K562 (cell line): ENCODE results near the gene TRPV5. TPM values are rescaled to one million over a fixed set of nuclear protein-coding genes. Genes with fewer than 3 reads are reported as not detected.
A peak's percentile ranks its signal among the peaks of the same experiment; 100 is the strongest.

Source experiments
- ATAC-seq: fragments of 200-7000 bp; cut with Tn5 transposase; 3 replicates; pipeline ENCODE4 v1.9.1; 2020; ENCODE audit warnings: moderate library complexity
- BruUV-seq: library from RNA; stranded (reverse); fragments of 400-500 nt; replicated peaks from 2 replicates; lab custom pipeline; 2021; lab: Mats Ljungman, UMichigan
- CTCF ChIA-PET: fragments of 300-600 bp; formaldehyde crosslinking; extraction: SDS; loops from one replicate; lab custom pipeline; 2021; ENCODE audit warnings: low intra/inter-chr PET ratio; lab: Yijun Ruan, JAX
- POLR2A ChIA-PET: fragments of 300-600, 350-650 bp; sonication (Branson Sonifier 250); formaldehyde crosslinking; extraction: SDS; loops from one replicate; lab custom pipeline; 2021; ENCODE audit warnings: antibody characterized with exemption, inconsistent platforms; lab: Yijun Ruan, JAX
- DNase-seq, 4 experiments: peaks; one replicate each; pipeline versions ENCODE4 v3.0.0 to v3.0.0-alpha.2; 2011 to 2018; ENCODE audit warnings: low spot score in 3 of 4, mixed read lengths in 3 of 4; ENCODE audit errors: extremely low read depth in 1 of 4
- FAIRE-seq: peaks from 2 replicates; lab custom pipeline; 2011; peaks lifted over from hg19 to GRCh38; lab: Jason Lieb, UNC
- H2AFZ ChIP-seq: 2 replicates; pipeline ENCODE4 v1.6.0; 2011; ENCODE audit warnings: low read depth, low read length, control low read depth, inconsistent platforms
- H3K27ac ChIP-seq: fragments of 200-600 bp; 3 replicates; pipeline ENCODE4 v1.8.0; 2011; ENCODE audit warnings: low read depth, mild to moderate bottlenecking, control low read depth, inconsistent platforms, low read length, moderate library complexity, mixed read lengths; ENCODE audit errors: extremely low read depth
- H3K27me3 ChIP-seq, 2 experiments: fragments of 300-600 bp in 1 of 2; 2 replicates in 1 of 2; 3 replicates in 1 of 2; pipeline versions ENCODE4 v1.6.0 to v1.8.0; 2011; ENCODE audit warnings: inconsistent platforms in 2 of 2, low read length in 2 of 2, mild to moderate bottlenecking in 1 of 2, mixed read lengths in 1 of 2, moderate library complexity in 1 of 2; ENCODE audit not compliant: control insufficient read depth in 2 of 2, insufficient read depth in 2 of 2
- H3K36me3 ChIP-seq: fragments of 300-600 bp; 3 replicates; pipeline ENCODE4 v1.8.0; 2011; ENCODE audit warnings: mild to moderate bottlenecking, low read length, inconsistent platforms; ENCODE audit not compliant: control insufficient read depth, insufficient read depth
- H3K4me1 ChIP-seq, 2 experiments: fragments of 200-600 bp in 1 of 2; replicated peaks in 1 of 2; 2 replicates in 1 of 2; 3 replicates in 1 of 2; pipeline versions ENCODE4 v1.5.1 to v1.8.0; 2011; ENCODE audit warnings: inconsistent platforms in 2 of 2, low read length in 2 of 2, mild to moderate bottlenecking in 1 of 2, mixed read lengths in 1 of 2, moderate library complexity in 1 of 2; ENCODE audit not compliant: control insufficient read depth in 2 of 2, insufficient read depth in 2 of 2
- H3K4me2 ChIP-seq: 2 replicates; pipeline ENCODE4 v1.6.1; 2011; ENCODE audit warnings: low read length, control low read depth, inconsistent platforms, mixed read lengths; ENCODE audit not compliant: insufficient read depth
- H3K4me3 ChIP-seq: fragments of 200-600 bp; sonication (generic), shearing (Covaris generic); 2 replicates; pipeline ENCODE4 v1.5.1; 2016; ENCODE audit warnings: control low read depth, inconsistent platforms
- H3K79me2 ChIP-seq: fragments of 200-600 bp; 3 replicates; pipeline ENCODE4 v1.8.0; 2011; ENCODE audit warnings: low read length, inconsistent platforms; ENCODE audit not compliant: control insufficient read depth, insufficient read depth
- H3K9ac ChIP-seq, 2 experiments: 2 replicates each; pipeline versions ENCODE4 v1.6.0 to v1.6.1; 2011; ENCODE audit warnings: low read depth in 2 of 2, low read length in 2 of 2, control low read depth in 1 of 2, inconsistent platforms in 1 of 2, mild to moderate bottlenecking in 1 of 2, mixed read lengths in 1 of 2; ENCODE audit not compliant: insufficient read depth in 1 of 2
- H3K9me1 ChIP-seq: one replicate; pipeline ENCODE4 v1.6.0; 2011; ENCODE audit warnings: inconsistent platforms, mild to moderate bottlenecking, low read length, moderate library complexity; ENCODE audit not compliant: control insufficient read depth, insufficient read depth
- H3K9me3 ChIP-seq: replicated peaks from 2 replicates; pipeline ENCODE4 v1.5.1; 2011; ENCODE audit warnings: low read depth, low read length, inconsistent platforms; ENCODE audit not compliant: control insufficient read depth, insufficient read depth
- H4K20me1 ChIP-seq: replicated peaks from 2 replicates; pipeline ENCODE4 v1.6.1; 2011; ENCODE audit warnings: low read length, inconsistent platforms, mixed read lengths; ENCODE audit not compliant: control insufficient read depth, insufficient read depth
- ATF1 ChIP-seq, 2 experiments: fragments of 450-650 bp in 1 of 2; IDR thresholded peaks; 2 replicates each; pipeline ENCODE4 v1.6.1; 2016; ENCODE audit warnings: missing compliant biosample characterization in 1 of 2, missing genetic modification characterization in 1 of 2
- CBX3 ChIP-seq, 2 experiments: IDR thresholded peaks; 1 replicate in 1 of 2; 2 replicates in 1 of 2; pipeline ENCODE4 v1.6.1; 2012; ENCODE audit warnings: inconsistent platforms in 2 of 2, low read length in 2 of 2, borderline replicate concordance in 1 of 2, control low read depth in 1 of 2
- CTBP1 ChIP-seq: fragments of 450-650 bp; IDR thresholded peaks from 2 replicates; pipeline ENCODE4 v1.6.1; 2016; ENCODE audit warnings: borderline replicate concordance
- NR2C1 ChIP-seq, 2 experiments: fragments of 450-650 bp; IDR thresholded peaks; 2 replicates each; pipeline ENCODE4 v1.6.1; 2017; ENCODE audit warnings: mild to moderate bottlenecking in 2 of 2, antibody characterized with exemption in 1 of 2, inconsistent platforms in 1 of 2, missing compliant biosample characterization in 1 of 2, missing genetic modification characterization in 1 of 2
- PTBP1 ChIP-seq: fragments of 200-400 bp; formaldehyde crosslinking; IDR thresholded peaks from 2 replicates; pipeline ENCODE4 v1.6.1; 2017; ENCODE audit warnings: low read depth, low read length
- PTRF ChIP-seq: fragments of 450-650 bp; IDR thresholded peaks from 2 replicates; pipeline ENCODE4 v1.6.1; 2016; ENCODE audit warnings: mild to moderate bottlenecking, missing genetic modification characterization, missing compliant biosample characterization
- RNF2 ChIP-seq: sonication (generic); IDR thresholded peaks from 2 replicates; pipeline ENCODE4 v1.6.1; 2016
- SLC30A9 ChIP-seq: fragments of 250-450 bp; sonication (Bioruptor Pico); IDR thresholded peaks from 2 replicates; pipeline ENCODE4 v1.8.0; 2022; ENCODE audit warnings: mild to moderate bottlenecking, moderate library complexity
- SPI1 ChIP-seq: IDR thresholded peaks from 2 replicates; pipeline ENCODE4 v1.6.1; 2011; ENCODE audit warnings: low read depth, low read length, control low read depth, borderline replicate concordance
- TFAP4 ChIP-seq: sonication (generic); formaldehyde crosslinking; IDR thresholded peaks from 2 replicates; pipeline ENCODE4 v1.8.0; 2022; ENCODE audit warnings: missing genetic modification reagents, mild to moderate bottlenecking, moderate library complexity, borderline replicate concordance
- ZNF140 ChIP-seq: fragments of 250-450 bp; sonication (Bioruptor Pico); IDR thresholded peaks from 2 replicates; pipeline ENCODE4 v1.8.0; 2021; ENCODE audit warnings: moderate library complexity, mild to moderate bottlenecking, inconsistent platforms
- ZNF174 ChIP-seq: fragments of 250-450 bp; sonication (Bioruptor Pico); IDR thresholded peaks from 2 replicates; pipeline ENCODE4 v1.4.0; 2020; ENCODE audit warnings: mild to moderate bottlenecking
- ZNF41 ChIP-seq: fragments of 250-450 bp; sonication (Bioruptor Pico); conservative IDR thresholded peaks from 2 replicates; pipeline ENCODE4 v1.4.0; 2020; ENCODE audit warnings: mild to moderate bottlenecking
- ZSCAN32 ChIP-seq: fragments of 450-650 bp; formaldehyde crosslinking; IDR thresholded peaks from 2 replicates; pipeline ENCODE4 v1.4.0; 2020; ENCODE audit warnings: mild to moderate bottlenecking, moderate library complexity
- WGBS: fragments of 100-300 bp; shearing (Covaris generic); methylation state at CpG from one replicate; pipeline ENCODE4 v1.1.6; 2016; ENCODE audit warnings: low coverage, mixed read lengths; ENCODE audit not compliant: insufficient coverage; ENCODE audit errors: missing lambda C conversion rate; 5-methylcytosine and 5-hydroxymethylcytosine counted together
- in situ Hi-C: fragments of 300-500 bp; cut with MboI; formaldehyde crosslinking; loops from 4 replicates; pipeline ENCODE4 v1.15.0; 2018; ENCODE audit warnings: inconsistent platforms, mixed read lengths
- intact Hi-C: fragments of 100-400 bp; cut with micrococcal nuclease; formaldehyde crosslinking; loops from 2 replicates; pipeline ENCODE4 v1.14.2; 2022
- polyA plus RNA-seq, 8 experiments: library from polyadenylated mRNA; depleted of rRNA in 4 of 8; stranded (reverse) in 5 of 8; unstranded in 3 of 8; fragments of >200 nt; fragmentation: Nextera tagmentation in 2 of 8; fragmentation: Illumina TruSeq in 1 of 8; extraction: Ambion mirVana in 2 of 8; extraction: Trizol in 1 of 8; gene quantifications; 2 replicates each; pipeline versions ENCODE4 v1.2.1 to v1.2.3, GENCODE V29; 2011 to 2014; ENCODE audit warnings: inconsistent platforms in 1 of 8, missing spikeins in 1 of 8
- total RNA-seq, 7 experiments: library from RNA; depleted of rRNA in 6 of 7; stranded (reverse); fragments of >200 nt in 6 of 7; fragmentation: Illumina TruSeq in 2 of 7; extraction: Trizol in 2 of 7; gene quantifications; 2 replicates each; pipeline versions ENCODE4 v1.2.1 to v1.2.3, GENCODE V29; 2011 to 2021; ENCODE audit warnings: low replicate concordance in 1 of 7
- TF ChIP-seq, protein P1 (sequence below): fragments of 250-450 bp; sonication (Bioruptor Pico); IDR thresholded peaks from 2 replicates; pipeline ENCODE4 v1.5.1; 2021; ENCODE audit warnings: mild to moderate bottlenecking
- TF ChIP-seq, protein P2 (sequence below): sonication (generic); formaldehyde crosslinking; IDR thresholded peaks from 2 replicates; pipeline ENCODE4 v1.8.1; 2023; ENCODE audit warnings: mild to moderate bottlenecking, missing genetic modification reagents
- TF ChIP-seq, protein P3 (sequence below): fragments of 150-350 bp; conservative IDR thresholded peaks from 2 replicates; pipeline ENCODE4 v1.6.1; 2014; ENCODE audit warnings: low read length

TRPV5 gene
- total and polyA plus RNA-seq, 9 of the 15 experiments (the other 6 are each of a cell fraction or from before 2014, with no cell fraction given), result not detected

GRCh38 chr7:142957723-142958122 is 24.2 kb upstream of the TRPV5 start:
- Histone ChIP-seq H3K9me1 (no peaks in the 10 kb centered on the region), H3K27me3 (no peaks in the 10 kb centered on the region), H3K27ac (no peak overlapping the region), H3K9me3 (no peaks in the 10 kb centered on the region), H3K4me3 (no peak overlapping the region), H4K20me1 (peaks cover 15% of the 10 kb centered on the region), H3K36me3 (peaks cover 73% of the 10 kb centered on the region), H2AFZ (no peak overlapping the region), H3K9ac (peak overlapping the region in 1 of 2 experiments; percentile 63; a peak in 1 of 4 replicates), H3K79me2 (peaks cover 25% of the 10 kb centered on the region), H3K4me2 (peak overlapping the region; percentile 40; the same call in 1 of the 2 replicates), H3K4me1 (peaks cover 32 to 53% of the 10 kb centered on the region in 2 experiments)
- CTCF ChIA-PET, result no interaction called here
- no peak for DNase-seq
- no peak for FAIRE-seq
- intact Hi-C loops (no loop called here), in situ Hi-C loops (no loop called here)
- no TSS peak for BruUV-seq
- POLR2A ChIA-PET, result no interaction called here
- ATAC-seq, result no peak
- 43% methylated on average over 8 of the region's 8 CpGs for WGBS
- TF ChIP-seq NR2C1 (IDR thresholded peaks at IDR 0.05) (no peak), NR2C1 (tag; IDR thresholded peaks at IDR 0.05) (0 out of 2 replicates have a peak, but pooled peaks have one; percentile 43), SPI1 (peak; percentile 77), PTBP1 (no peak), PTRF (tag) (no peak), ZNF174 (CRISPR knock-in tag) (no peak), ATF1 (CRISPR knock-in tag; IDR thresholded peaks at IDR 0.05) (no peak), ATF1 (tag; IDR thresholded peaks at IDR 0.05) (0 out of 2 replicates have a peak, but pooled peaks have one; percentile 4), SLC30A9 (CRISPR knock-in tag) (no peak), ZNF41 (CRISPR knock-in tag) (no peak), ZNF140 (CRISPR knock-in tag) (no peak), CTBP1 (peak; percentile 33), ZSCAN32 (CRISPR knock-in tag) (no peak), CBX3 (IDR thresholded peaks at IDR 0.05; ENCODE audit: borderline replicate concordance in 1 of 2, low read length in 2 of 2) (no peak), TFAP4 (CRISPR knock-in tag) (peak; percentile 43), RNF2 (no peak)
- TF ChIP-seq, protein P1, sequence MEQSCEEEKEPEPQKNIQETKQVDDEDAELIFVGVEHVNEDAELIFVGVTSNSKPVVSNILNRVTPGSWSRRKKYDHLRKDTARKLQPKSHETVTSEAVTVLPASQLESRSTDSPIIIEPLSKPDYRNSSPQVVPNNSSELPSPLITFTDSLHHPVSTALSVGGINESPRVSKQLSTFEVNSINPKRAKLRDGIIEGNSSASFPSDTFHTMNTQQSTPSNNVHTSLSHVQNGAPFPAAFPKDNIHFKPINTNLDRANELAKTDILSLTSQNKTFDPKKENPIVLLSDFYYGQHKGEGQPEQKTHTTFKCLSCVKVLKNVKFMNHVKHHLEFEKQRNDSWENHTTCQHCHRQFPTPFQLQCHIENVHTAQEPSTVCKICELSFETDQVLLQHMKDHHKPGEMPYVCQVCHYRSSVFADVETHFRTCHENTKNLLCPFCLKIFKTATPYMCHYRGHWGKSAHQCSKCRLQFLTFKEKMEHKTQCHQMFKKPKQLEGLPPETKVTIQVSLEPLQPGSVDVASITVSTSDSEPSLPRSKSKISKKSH (CRISPR knock-in tag), result no peak
- TF ChIP-seq, protein P2, sequence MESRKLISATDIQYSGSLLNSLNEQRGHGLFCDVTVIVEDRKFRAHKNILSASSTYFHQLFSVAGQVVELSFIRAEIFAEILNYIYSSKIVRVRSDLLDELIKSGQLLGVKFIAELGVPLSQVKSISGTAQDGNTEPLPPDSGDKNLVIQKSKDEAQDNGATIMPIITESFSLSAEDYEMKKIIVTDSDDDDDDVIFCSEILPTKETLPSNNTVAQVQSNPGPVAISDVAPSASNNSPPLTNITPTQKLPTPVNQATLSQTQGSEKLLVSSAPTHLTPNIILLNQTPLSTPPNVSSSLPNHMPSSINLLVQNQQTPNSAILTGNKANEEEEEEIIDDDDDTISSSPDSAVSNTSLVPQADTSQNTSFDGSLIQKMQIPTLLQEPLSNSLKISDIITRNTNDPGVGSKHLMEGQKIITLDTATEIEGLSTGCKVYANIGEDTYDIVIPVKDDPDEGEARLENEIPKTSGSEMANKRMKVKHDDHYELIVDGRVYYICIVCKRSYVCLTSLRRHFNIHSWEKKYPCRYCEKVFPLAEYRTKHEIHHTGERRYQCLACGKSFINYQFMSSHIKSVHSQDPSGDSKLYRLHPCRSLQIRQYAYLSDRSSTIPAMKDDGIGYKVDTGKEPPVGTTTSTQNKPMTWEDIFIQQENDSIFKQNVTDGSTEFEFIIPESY (CRISPR knock-in tag), result peak; percentile 74
- TF ChIP-seq, protein P3, sequence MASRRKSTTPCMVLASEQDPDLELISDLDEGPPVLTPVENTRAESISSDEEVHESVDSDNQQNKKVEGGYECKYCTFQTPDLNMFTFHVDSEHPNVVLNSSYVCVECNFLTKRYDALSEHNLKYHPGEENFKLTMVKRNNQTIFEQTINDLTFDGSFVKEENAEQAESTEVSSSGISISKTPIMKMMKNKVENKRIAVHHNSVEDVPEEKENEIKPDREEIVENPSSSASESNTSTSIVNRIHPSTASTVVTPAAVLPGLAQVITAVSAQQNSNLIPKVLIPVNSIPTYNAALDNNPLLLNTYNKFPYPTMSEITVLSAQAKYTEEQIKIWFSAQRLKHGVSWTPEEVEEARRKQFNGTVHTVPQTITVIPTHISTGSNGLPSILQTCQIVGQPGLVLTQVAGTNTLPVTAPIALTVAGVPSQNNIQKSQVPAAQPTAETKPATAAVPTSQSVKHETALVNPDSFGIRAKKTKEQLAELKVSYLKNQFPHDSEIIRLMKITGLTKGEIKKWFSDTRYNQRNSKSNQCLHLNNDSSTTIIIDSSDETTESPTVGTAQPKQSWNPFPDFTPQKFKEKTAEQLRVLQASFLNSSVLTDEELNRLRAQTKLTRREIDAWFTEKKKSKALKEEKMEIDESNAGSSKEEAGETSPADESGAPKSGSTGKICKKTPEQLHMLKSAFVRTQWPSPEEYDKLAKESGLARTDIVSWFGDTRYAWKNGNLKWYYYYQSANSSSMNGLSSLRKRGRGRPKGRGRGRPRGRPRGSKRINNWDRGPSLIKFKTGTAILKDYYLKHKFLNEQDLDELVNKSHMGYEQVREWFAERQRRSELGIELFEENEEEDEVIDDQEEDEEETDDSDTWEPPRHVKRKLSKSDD, result no peak
